ENCODE data around the gene ELAC2.

GRCh38 chr17:13047011-13047606, 29.3 kb upstream of the ELAC2 start:
- TF ChIP-seq, protein P1, sequence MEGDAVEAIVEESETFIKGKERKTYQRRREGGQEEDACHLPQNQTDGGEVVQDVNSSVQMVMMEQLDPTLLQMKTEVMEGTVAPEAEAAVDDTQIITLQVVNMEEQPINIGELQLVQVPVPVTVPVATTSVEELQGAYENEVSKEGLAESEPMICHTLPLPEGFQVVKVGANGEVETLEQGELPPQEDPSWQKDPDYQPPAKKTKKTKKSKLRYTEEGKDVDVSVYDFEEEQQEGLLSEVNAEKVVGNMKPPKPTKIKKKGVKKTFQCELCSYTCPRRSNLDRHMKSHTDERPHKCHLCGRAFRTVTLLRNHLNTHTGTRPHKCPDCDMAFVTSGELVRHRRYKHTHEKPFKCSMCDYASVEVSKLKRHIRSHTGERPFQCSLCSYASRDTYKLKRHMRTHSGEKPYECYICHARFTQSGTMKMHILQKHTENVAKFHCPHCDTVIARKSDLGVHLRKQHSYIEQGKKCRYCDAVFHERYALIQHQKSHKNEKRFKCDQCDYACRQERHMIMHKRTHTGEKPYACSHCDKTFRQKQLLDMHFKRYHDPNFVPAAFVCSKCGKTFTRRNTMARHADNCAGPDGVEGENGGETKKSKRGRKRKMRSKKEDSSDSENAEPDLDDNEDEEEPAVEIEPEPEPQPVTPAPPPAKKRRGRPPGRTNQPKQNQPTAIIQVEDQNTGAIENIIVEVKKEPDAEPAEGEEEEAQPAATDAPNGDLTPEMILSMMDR (conservative IDR thresholded peaks at IDR 0.05 in 1 of 2, IDR thresholded peaks at IDR 0.05 in 1 of 2; ENCODE audit: low read depth in 1 of 2, low read length in 2 of 2), result no peak
- no peak for TF ChIP-seq EZH2 (IDR thresholded peaks at IDR 0.05; ENCODE audit: low read length, missing control alignments)

All from fibroblast of lung (primary cell).